ENCODE results near the gene SMG5.

GRCh38 chr1:156293895-156294294 is 11.3 kb upstream of the SMG5 start:
- TF ChIP-seq EZH2 (IDR thresholded peaks at IDR 0.05; ENCODE audit: borderline replicate concordance, low read depth, low read length, poor library complexity, severe bottlenecking) (no peak), CTCF (conservative IDR thresholded peaks at IDR 0.05; ENCODE audit: low read depth, low read length) (no peak)
